Fibroblast of the aortic adventitia (primary cell): Measurements from ENCODE around the gene RECQL5. TPM values are rescaled to one million over a fixed set of nuclear protein-coding genes. Genes with fewer than 3 reads are reported as not detected.
A peak's percentile ranks its signal among the peaks of the same experiment; 100 is the strongest.

ENCODE experiments used
- DNase-seq: peaks from one replicate; pipeline ENCODE4 v3.0.0-alpha.2; 2010; ENCODE audit warnings: low read depth
- H3K4me3 ChIP-seq: 2 replicates; pipeline ENCODE4 v1.5.1; 2011; ENCODE audit warnings: low read depth, mild to moderate bottlenecking, control low read depth, low read length, moderate library complexity
- total RNA-seq: library from RNA; depleted of rRNA; stranded (reverse); fragments of >200 nt; gene quantifications from 2 replicates; pipeline ENCODE4 v1.2.3, GENCODE V29; 2012; ENCODE audit warnings: low replicate concordance
- TF ChIP-seq, protein P1 (sequence below): IDR thresholded peaks from 2 replicates; pipeline ENCODE4 v1.5.1; 2011; ENCODE audit warnings: mild to moderate bottlenecking, low read length, control low read depth, inconsistent platforms; ENCODE audit not compliant: insufficient read depth

RECQL5 gene
- total RNA-seq, 1 donor: 17.6 TPM

DNA sequence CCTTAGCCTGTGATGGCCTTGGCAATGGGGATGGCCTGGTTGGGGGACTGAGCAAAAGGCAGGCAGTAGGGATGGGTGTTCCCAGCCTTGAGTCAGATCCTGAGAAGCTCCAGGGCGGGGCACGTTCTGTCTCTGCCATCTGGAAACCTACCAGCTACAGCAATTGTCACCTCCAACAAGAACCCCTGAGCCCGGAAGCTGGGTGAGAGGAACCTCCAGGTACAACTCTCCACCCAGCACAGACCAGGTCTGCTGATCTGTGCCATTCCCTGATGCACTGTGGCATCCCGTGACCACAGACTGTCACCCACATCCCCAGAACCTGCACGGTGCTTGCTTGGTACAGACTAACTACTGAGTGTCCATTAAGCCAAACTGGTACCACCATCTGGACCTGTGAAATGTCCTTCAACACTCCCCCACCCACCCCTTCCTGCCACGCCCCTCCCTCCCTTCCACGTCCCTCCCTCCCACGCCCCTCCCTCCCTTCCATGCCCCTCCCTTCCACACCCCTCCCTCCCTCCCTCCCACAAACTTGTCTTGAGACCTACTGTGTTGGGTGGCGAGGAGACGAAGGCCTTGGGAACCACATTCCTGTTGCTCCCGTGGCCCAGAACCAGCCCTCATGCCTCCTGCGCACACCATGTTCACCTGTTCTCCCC is 62.8 kb downstream of the RECQL5 start:
- peak; percentile 7 for DNase-seq
- TF ChIP-seq, protein P1, sequence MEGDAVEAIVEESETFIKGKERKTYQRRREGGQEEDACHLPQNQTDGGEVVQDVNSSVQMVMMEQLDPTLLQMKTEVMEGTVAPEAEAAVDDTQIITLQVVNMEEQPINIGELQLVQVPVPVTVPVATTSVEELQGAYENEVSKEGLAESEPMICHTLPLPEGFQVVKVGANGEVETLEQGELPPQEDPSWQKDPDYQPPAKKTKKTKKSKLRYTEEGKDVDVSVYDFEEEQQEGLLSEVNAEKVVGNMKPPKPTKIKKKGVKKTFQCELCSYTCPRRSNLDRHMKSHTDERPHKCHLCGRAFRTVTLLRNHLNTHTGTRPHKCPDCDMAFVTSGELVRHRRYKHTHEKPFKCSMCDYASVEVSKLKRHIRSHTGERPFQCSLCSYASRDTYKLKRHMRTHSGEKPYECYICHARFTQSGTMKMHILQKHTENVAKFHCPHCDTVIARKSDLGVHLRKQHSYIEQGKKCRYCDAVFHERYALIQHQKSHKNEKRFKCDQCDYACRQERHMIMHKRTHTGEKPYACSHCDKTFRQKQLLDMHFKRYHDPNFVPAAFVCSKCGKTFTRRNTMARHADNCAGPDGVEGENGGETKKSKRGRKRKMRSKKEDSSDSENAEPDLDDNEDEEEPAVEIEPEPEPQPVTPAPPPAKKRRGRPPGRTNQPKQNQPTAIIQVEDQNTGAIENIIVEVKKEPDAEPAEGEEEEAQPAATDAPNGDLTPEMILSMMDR: no peak
- H3K4me3 ChIP-seq: no peak overlapping the region

DNA sequence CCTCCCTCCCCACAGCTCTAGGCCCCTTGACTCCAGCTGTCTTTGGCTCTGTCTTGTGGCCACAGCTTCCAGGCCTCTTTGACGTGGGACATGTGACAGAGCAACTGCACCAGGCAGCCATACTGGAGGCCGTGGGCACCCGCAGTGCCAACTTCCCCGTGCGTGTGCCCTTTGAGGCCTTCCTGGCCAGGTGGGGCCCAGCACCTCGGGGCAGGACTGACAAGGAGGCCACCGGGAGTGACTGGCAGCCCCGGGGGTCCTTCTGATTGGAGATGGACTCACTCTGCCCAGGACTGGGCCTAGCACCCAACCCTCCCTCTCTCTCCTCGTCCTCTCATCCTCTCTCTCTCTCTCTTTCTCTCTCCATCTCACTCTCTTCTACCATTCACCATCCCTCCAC is 63.8 kb downstream of the RECQL5 start:
- DNase-seq: no peak
- H3K4me3 ChIP-seq: no peak overlapping the region
- TF ChIP-seq, protein P1: no peak

DNA sequence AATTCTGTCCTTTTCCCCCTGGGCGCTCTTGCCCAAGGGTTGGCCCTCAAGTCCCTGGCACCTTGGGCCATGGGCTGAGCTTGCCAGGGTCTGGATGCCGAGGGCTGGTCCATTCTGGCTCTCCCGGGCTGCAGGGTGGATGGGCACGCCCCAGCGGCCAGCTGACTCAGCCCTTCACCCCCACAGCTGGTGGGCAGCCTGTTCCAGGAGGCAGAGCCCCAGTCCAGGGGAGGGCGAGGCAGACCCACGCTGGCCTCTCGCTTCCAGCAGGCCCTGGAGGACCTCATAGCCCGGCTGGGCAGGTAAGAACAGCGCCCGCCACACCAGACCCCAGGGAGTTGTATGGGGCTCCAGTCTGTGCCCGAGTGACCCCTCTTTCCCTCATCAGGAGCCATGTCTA is 64.3 kb downstream of the RECQL5 start:
- DNase-seq: no peak
- no peak overlapping the region for H3K4me3 ChIP-seq
- TF ChIP-seq, protein P1: no peak

DNA sequence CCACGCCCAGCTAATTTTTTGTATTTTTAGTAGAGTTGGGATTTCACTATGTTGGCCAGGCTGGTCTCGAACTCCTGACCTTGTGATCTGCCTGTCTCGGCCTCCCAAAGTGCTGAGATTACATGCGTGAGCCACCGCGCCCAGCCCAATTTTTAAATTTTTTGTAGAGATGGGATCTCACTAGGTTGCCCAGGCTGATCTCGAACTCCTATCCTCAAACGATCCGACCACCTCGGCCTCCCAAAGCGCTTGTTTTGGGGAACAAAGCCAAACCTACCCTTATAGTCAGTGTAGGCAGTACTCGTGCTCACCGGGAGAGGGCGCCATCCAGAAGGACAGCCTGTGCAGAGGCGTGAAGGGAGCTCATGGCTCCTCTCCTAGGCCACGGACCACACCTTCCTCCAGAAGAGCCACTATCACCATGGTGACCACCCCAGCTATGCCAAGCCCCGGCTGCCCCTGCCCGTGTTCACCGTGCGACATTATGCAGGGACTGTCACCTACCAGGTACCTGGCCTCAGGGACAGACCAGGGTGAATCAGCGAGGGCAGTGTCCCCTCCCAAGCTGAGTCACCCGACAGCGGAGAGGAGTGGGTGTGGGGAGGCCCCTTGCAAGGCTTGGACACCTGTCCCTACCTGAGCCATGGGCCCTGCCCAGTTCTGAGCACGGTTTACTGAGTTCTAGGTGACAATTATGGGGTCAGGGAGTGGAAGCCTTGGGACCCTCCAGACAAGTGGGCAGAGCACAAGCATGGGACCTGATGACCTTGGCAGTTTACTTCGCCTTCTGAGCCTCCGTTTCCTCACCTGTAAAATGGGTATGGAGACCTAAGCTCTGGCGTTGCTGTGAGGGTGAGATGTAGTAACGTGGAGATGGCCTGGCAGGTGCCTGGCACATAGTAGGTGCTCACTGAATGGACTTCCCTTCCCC is 65.6 kb downstream of the RECQL5 start:
- no peak overlapping the region for H3K4me3 ChIP-seq
- peak; percentile 13 for DNase-seq
- TF ChIP-seq, protein P1: peak; percentile 77

DNA sequence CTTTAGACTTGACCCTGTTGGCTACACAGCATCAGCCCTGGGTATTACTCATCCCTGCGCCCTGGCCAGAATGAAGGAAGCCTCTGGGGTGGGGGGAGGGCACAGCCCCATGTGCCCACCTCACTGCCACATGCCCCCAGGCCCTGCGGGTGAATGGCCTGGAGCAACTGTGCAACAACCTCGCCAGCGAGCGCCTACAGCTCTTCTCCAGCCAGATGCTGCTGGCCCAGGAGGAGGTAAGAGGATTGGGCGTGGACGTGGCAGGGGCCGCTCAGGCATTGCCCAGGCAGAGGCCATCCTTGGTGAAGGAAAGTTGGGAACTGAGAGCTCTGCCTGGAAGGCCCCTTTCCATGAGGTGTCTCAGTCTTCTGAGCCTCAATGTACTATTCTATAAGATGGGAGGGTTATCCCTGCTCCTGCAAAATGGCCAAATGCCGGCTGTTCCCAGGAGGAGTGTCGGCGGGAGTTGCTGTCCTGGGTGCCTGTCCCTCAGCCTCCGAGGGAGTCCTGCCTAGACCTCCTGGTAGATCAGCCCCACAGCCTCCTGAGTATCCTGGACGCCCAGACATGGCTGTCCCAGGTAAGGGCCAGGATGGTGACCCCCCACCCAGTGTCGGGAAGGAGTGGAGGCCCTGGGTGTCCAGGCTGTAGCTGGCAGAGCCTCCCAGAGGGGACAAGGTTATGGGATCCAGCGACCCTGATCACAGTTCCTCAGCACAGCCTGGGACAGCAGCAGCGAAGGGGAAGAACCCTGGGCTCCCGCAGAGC is 70.5 kb downstream of the RECQL5 start:
- no peak overlapping the region for H3K4me3 ChIP-seq
- TF ChIP-seq, protein P1: no peak
- DNase-seq: no peak

DNA sequence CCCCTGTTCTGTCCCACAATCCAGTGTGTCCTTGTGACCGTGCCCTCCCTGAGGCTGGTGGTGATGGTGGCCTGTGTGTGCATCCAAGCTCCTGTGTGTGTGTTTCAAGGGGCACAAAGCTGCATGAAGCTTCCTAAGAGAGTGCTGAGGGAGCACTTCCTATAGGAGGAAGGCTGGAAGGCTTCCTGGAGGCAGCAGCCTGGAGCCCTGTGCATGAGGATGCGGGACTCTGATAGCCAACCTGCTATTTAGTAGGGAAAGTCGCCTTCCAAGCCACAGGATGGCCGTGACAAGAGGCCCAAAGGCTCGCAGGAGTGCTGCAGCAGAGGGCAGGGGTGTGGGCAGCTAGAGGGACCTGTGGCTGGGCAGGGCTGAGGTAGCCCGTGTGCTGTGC is 71.0 kb downstream of the RECQL5 start:
- TF ChIP-seq, protein P1: no peak
- no peak for DNase-seq
- no peak overlapping the region for H3K4me3 ChIP-seq
